BLaER1 treated with 17β-estradiol and CSF1 and Interleukin-3, amounts not matched to agents 10 nM and 100 nM (cell line): ENCODE results near the gene LPCAT3.

Experiments
- H3K27ac ChIP-seq, 11 experiments: shearing (Covaris generic); formaldehyde crosslinking; 2 replicates each; pipeline ENCODE4 v1.8.1; 2022
- H3K27me3 ChIP-seq, 11 experiments: shearing (Covaris generic); formaldehyde crosslinking; 2 replicates each; pipeline ENCODE4 v1.8.1; 2022
- H3K36me3 ChIP-seq, 11 experiments: shearing (Covaris generic); formaldehyde crosslinking; 2 replicates each; pipeline ENCODE4 v1.8.1; 2022
- H3K4me1 ChIP-seq, 10 experiments: shearing (Covaris generic); formaldehyde crosslinking; 2 replicates each; pipeline ENCODE4 v1.8.1; 2022
- H3K4me2 ChIP-seq, 11 experiments: shearing (Covaris generic); formaldehyde crosslinking; 2 replicates each; pipeline ENCODE4 v1.8.1; 2022
- H3K4me3 ChIP-seq, 10 experiments: shearing (Covaris generic); formaldehyde crosslinking; 2 replicates each; pipeline ENCODE4 v1.8.1; 2022
- H3K9ac ChIP-seq, 11 experiments: shearing (Covaris generic); formaldehyde crosslinking; 2 replicates each; pipeline ENCODE4 v1.8.1; 2022
- H3K9me3 ChIP-seq, 11 experiments: shearing (Covaris generic); formaldehyde crosslinking; replicated peaks in 1 of 11; 2 replicates each; pipeline ENCODE4 v1.8.1; 2022
- H4K20me1 ChIP-seq, 11 experiments: shearing (Covaris generic); formaldehyde crosslinking; 2 replicates each; pipeline ENCODE4 v1.8.1; 2022
- Cebpa-rat ChIP-seq, 11 experiments: shearing (Covaris generic); IDR thresholded peaks; 2 replicates each; pipeline ENCODE4 v1.8.1; 2022

LPCAT3 gene

GRCh38 chr12:7009512-7009911 is 8.8 kb downstream of the LPCAT3 start:
- no peaks in the 10 kb centered on the region for H3K27me3 ChIP-seq
- peaks cover 38 to 100% (median 80%) of the 10 kb centered on the region in 11 experiments for H3K36me3 ChIP-seq
- H3K27ac ChIP-seq: peak overlapping the region in 1 of 11 experiments; percentile 60; a peak in 3 of 22 replicates
- no peaks in the 10 kb centered on the region for H3K9me3 ChIP-seq
- TF ChIP-seq Cebpa-rat (IDR thresholded peaks at IDR 0.05): no peak
- H3K9ac ChIP-seq: no peak overlapping the region
- peak overlapping the region in 5 of 11 experiments; percentile 63 to 82 (median 77); a peak in 8 of 22 replicates for H3K4me2 ChIP-seq
- H3K4me3 ChIP-seq: no peak overlapping the region
- H3K4me1 ChIP-seq: peaks cover 11 to 95% (median 34%) of the 10 kb centered on the region in 10 experiments
- peaks cover 0 to 33% (median 10%) of the 10 kb centered on the region in 11 experiments; a peak in 12 of 22 replicates for H4K20me1 ChIP-seq

DNA sequence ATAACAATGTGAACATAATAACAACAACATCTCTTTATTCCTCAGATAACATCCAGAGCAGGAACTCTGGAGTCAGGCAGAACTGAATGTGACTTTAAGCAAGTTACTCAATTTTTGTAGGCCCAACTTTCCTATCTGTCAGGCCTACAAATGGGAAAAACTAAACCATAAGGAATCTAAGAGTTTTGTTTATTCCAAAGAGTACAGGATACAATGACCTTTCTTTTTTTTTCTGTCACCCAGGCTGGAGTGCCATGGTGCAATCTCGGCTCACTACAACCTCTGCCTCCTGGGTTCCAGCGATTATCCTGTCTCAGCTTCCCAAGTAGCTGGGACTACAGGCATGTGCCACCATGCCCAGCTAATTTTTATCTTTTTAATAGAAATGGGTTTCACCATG is 9.4 kb downstream of the LPCAT3 start:
- TF ChIP-seq Cebpa-rat (IDR thresholded peaks at IDR 0.05): no peak
- Histone ChIP-seq H3K27me3 (no peaks in the 10 kb centered on the region), H4K20me1 (peaks cover 0 to 26% (median 7%) of the 10 kb centered on the region in 11 experiments; a peak in 12 of 22 replicates), H3K4me2 (peak overlapping the region in 6 of 11 experiments; percentile 63 to 82 (median 76); a peak in 12 of 22 replicates), H3K36me3 (peaks cover 32 to 100% (median 78%) of the 10 kb centered on the region in 11 experiments), H3K4me3 (no peak overlapping the region), H3K4me1 (peaks cover 11 to 95% (median 34%) of the 10 kb centered on the region in 10 experiments), H3K27ac (peak overlapping the region in 6 of 11 experiments; percentile 6 to 60 (median 52); a peak in 7 of 22 replicates), H3K9ac (no peak overlapping the region; a peak in 1 of 22 replicates), H3K9me3 (no peaks in the 10 kb centered on the region)

GRCh38 chr12:7006639-7007038 is 11.6 kb downstream of the LPCAT3 start:
- Histone ChIP-seq H3K9ac (no peak overlapping the region), H4K20me1 (peaks cover 0 to 26% (median 4%) of the 10 kb centered on the region in 11 experiments; a peak in 6 of 22 replicates), H3K9me3 (no peaks in the 10 kb centered on the region), H3K36me3 (peaks cover 14 to 100% (median 71%) of the 10 kb centered on the region in 11 experiments; a peak in 21 of 22 replicates), H3K27me3 (no peaks in the 10 kb centered on the region), H3K4me3 (no peak overlapping the region), H3K4me2 (peak overlapping the region in 5 of 11 experiments; percentile 63 to 82 (median 77); a peak in 9 of 22 replicates), H3K4me1 (peaks cover 11 to 96% (median 34%) of the 10 kb centered on the region in 10 experiments), H3K27ac (peak overlapping the region in 3 of 11 experiments; percentile 43 to 68 (median 47); a peak in 2 of 22 replicates)
- TF ChIP-seq Cebpa-rat (IDR thresholded peaks at IDR 0.05): no peak

DNA sequence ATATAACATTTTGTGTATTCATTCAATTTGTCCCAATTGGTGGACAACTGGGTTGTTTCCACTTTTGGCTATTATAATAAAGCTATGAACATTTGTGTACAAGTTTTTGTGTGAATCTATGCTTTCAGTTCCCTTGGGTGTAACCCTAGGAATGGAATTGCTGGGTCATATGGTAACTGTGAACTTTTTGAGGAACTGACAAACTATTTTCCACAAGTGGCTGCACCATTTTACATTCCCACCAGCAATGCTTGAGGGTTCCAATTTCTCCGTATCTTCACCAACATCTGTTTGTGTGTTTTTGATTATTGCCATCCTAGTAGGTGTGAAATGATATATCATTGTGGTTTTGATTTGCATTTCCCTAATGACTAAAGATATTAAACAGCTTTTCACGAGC is 13.0 kb downstream of the LPCAT3 start:
- peaks cover 6 to 98% (median 64%) of the 10 kb centered on the region in 11 experiments; a peak in 21 of 22 replicates for H3K36me3 ChIP-seq
- H3K4me2 ChIP-seq: peak overlapping the region in 5 of 11 experiments; percentile 0 to 78 (median 63); a peak in 8 of 22 replicates
- peaks cover 11 to 90% (median 34%) of the 10 kb centered on the region in 10 experiments for H3K4me1 ChIP-seq
- peak overlapping the region in 4 of 11 experiments; percentile 38 to 68 (median 45); a peak in 6 of 22 replicates for H3K27ac ChIP-seq
- H4K20me1 ChIP-seq: peaks cover 0 to 21% (median 4%) of the 10 kb centered on the region in 11 experiments; a peak in 5 of 22 replicates
- H3K4me3 ChIP-seq: no peak overlapping the region
- H3K9ac ChIP-seq: no peak overlapping the region
- H3K9me3 ChIP-seq: no peaks in the 10 kb centered on the region
- no peaks in the 10 kb centered on the region for H3K27me3 ChIP-seq
- no peak for TF ChIP-seq Cebpa-rat (IDR thresholded peaks at IDR 0.05)

DNA sequence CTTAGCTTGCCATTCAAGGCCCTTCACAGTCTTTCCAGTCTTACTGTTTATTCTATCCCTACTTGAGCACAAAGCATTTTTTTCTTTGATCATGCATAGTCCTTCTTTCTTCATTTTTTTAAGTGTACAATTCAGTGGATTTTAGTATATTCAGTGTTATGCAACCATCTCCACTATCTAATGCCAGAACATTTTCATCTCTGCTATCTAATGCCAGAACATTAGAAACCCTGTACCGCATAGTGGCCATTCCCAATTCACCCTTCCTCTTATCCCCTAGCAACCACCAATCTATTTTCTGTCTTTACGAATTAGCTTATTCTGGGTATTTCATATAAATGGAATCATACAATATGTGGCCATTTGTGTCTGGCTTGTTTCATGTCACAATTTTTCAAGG is 13.4 kb downstream of the LPCAT3 start:
- H3K4me2 ChIP-seq: peak overlapping the region in 5 of 11 experiments; percentile 0 to 78 (median 63); a peak in 8 of 22 replicates
- H3K4me3 ChIP-seq: no peak overlapping the region
- no peaks in the 10 kb centered on the region for H3K27me3 ChIP-seq
- H3K36me3 ChIP-seq: peaks cover 4 to 98% (median 64%) of the 10 kb centered on the region in 11 experiments; a peak in 21 of 22 replicates
- peak overlapping the region in 4 of 11 experiments; percentile 30 to 68 (median 42); a peak in 6 of 22 replicates for H3K27ac ChIP-seq
- peaks cover 11 to 85% (median 34%) of the 10 kb centered on the region in 10 experiments for H3K4me1 ChIP-seq
- no peaks in the 10 kb centered on the region for H3K9me3 ChIP-seq
- peaks cover 0 to 21% (median 4%) of the 10 kb centered on the region in 11 experiments; a peak in 5 of 22 replicates for H4K20me1 ChIP-seq
- TF ChIP-seq Cebpa-rat (IDR thresholded peaks at IDR 0.05): no peak
- no peak overlapping the region for H3K9ac ChIP-seq

DNA sequence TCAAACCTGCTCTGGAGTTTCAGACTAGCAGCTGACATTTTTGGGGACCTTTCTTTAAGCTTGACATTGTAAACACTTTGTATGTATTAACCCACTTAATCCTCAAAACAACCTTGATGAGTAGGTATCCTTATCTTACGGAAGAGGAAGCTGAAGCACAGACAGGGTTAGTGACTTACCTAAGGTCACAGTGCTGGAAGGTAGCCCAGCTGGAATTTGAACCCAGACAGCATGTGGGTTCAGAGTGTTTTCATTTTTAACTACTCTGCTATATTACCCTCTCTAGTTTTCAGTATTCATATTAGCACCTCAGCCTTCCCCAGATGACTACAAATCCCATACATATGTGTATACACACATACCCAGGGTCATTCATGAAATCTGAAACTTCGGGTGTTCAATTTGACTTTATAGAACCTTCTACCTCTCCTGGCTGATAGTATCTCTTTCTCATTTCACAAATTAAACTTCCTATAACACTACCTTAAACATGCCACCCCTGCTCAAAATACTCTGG is 13.9 kb downstream of the LPCAT3 start:
- no peaks in the 10 kb centered on the region for H3K9me3 ChIP-seq
- TF ChIP-seq Cebpa-rat (IDR thresholded peaks at IDR 0.05): no peak
- peaks cover 8 to 98% (median 65%) of the 10 kb centered on the region in 11 experiments for H3K36me3 ChIP-seq
- H4K20me1 ChIP-seq: peaks cover 0 to 21% (median 4%) of the 10 kb centered on the region in 11 experiments; a peak in 6 of 22 replicates
- no peak overlapping the region for H3K4me3 ChIP-seq
- H3K9ac ChIP-seq: no peak overlapping the region
- peak overlapping the region in 5 of 11 experiments; percentile 0 to 78 (median 63); a peak in 6 of 22 replicates for H3K4me2 ChIP-seq
- peak overlapping the region in 4 of 11 experiments; percentile 30 to 68 (median 42); a peak in 6 of 22 replicates for H3K27ac ChIP-seq
- no peaks in the 10 kb centered on the region for H3K27me3 ChIP-seq
- peaks cover 11 to 80% (median 33%) of the 10 kb centered on the region in 10 experiments for H3K4me1 ChIP-seq

GRCh38 chr12:7001921-7002591 is 16.2 kb downstream of the LPCAT3 start:
- Histone ChIP-seq H3K36me3 (peaks cover 25 to 98% (median 76%) of the 10 kb centered on the region in 11 experiments), H3K4me3 (no peak overlapping the region), H3K27me3 (no peaks in the 10 kb centered on the region), H3K27ac (no peak overlapping the region), H3K4me2 (peak overlapping the region in 3 of 11 experiments; percentile 10 to 67 (median 45); a peak in 5 of 22 replicates), H3K4me1 (peaks cover 0 to 57% (median 11%) of the 10 kb centered on the region in 10 experiments; a peak in 14 of 20 replicates), H3K9ac (peak overlapping the region in 1 of 11 experiments; percentile 17; a peak in 1 of 22 replicates), H4K20me1 (peaks cover 0 to 18% (median 8%) of the 10 kb centered on the region in 11 experiments; a peak in 9 of 22 replicates), H3K9me3 (no peaks in the 10 kb centered on the region)
- TF ChIP-seq Cebpa-rat (IDR thresholded peaks at IDR 0.05): no peak

GRCh38 chr12:6998715-6999451 is 19.4 kb downstream of the LPCAT3 start:
- no peak overlapping the region for H3K9ac ChIP-seq
- peaks cover 0 to 49% (median 0%) of the 10 kb centered on the region in 10 experiments; a peak in 7 of 20 replicates for H3K4me1 ChIP-seq
- no peak overlapping the region for H3K4me2 ChIP-seq
- TF ChIP-seq Cebpa-rat (IDR thresholded peaks at IDR 0.05): no peak
- H3K27ac ChIP-seq: no peak overlapping the region
- no peak overlapping the region for H3K4me3 ChIP-seq
- peaks cover 0 to 25% (median 9%) of the 10 kb centered on the region in 11 experiments; a peak in 11 of 22 replicates for H4K20me1 ChIP-seq
- peaks cover 32 to 98% (median 84%) of the 10 kb centered on the region in 11 experiments for H3K36me3 ChIP-seq
- no peaks in the 10 kb centered on the region for H3K27me3 ChIP-seq
- H3K9me3 ChIP-seq: no peaks in the 10 kb centered on the region
